Measurements from ENCODE around the gene RNF111. TPM values are rescaled to one million over a fixed set of nuclear protein-coding genes. Genes with fewer than 3 reads are reported as not detected.

RNF111 gene
- total and polyA plus RNA-seq, 2 of the 13 experiments (the other 11 are each of a cell fraction or from before 2014, with no cell fraction given) = 12.1 to 23.1 TPM

DNA sequence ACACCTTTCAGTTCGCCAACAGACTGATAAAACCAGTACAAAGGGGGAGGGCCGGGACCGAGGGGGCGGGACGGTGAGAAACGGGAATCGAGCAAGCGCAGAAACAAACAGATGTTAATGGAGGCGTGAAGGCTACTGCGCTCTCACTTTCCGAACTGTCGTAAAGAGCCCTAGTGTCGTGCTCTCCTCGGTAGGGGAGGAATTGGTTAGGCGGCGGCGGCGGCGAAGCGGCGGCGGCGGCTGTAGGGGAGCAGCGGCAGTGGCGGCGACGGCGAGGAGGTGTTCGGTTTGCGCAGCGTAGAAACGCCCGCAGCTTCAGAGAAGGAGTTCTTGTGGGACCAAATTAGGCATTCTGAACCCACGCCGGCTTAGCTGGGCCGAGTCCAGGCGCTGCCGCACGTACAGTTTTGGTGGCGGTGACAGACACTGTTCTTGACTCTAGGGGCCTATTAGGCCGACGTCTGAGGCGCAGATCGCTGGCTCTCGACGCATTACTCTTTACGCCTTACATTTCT is at the start of gene RNF111 (continued):
- TF ChIP-seq ZSCAN25 (CRISPR knock-in tag; IDR thresholded peaks at IDR 0.05) (no peak), KAT7 (CRISPR knock-in tag; IDR thresholded peaks at IDR 0.05; ENCODE audit: borderline replicate concordance) (no peak; the same call in 1 of the 2 replicates), MBD4 (IDR thresholded peaks at IDR 0.05; ENCODE audit: borderline replicate concordance, low read length) (no peak), NFKBIZ (CRISPR knock-in tag; IDR thresholded peaks at IDR 0.05) (0 out of 2 replicates have a peak, but pooled peaks have one; percentile 21), ZFP37 (CRISPR knock-in tag; IDR thresholded peaks at IDR 0.05; ENCODE audit: borderline replicate concordance) (no peak), ASH2L (IDR thresholded peaks at IDR 0.05; ENCODE audit: insufficient read length, low read depth, low read length) (peak; percentile 97), RAD51 (IDR thresholded peaks at IDR 0.05; ENCODE audit: borderline replicate concordance) (no peak), ZNF713 (CRISPR knock-in tag; IDR thresholded peaks at IDR 0.05) (no peak), IKZF1 (IDR thresholded peaks at IDR 0.05) (no peak), ZNF263 (CRISPR knock-in tag; IDR thresholded peaks at IDR 0.05) (no peak), ARNTL (CRISPR knock-in tag; IDR thresholded peaks at IDR 0.05) (no peak), ZNF598 (CRISPR knock-in tag; IDR thresholded peaks at IDR 0.05; ENCODE audit: borderline replicate concordance) (no peak), CCAR2 (optimal IDR thresholded peaks at IDR 0.05; ENCODE audit: low read depth, low read length) (no peak), ZNF441 (CRISPR knock-in tag; IDR thresholded peaks at IDR 0.05; ENCODE audit: borderline replicate concordance) (no peak), ZSCAN12 (CRISPR knock-in tag; IDR thresholded peaks at IDR 0.05) (no peak)
- TF ChIP-seq, protein P1, sequence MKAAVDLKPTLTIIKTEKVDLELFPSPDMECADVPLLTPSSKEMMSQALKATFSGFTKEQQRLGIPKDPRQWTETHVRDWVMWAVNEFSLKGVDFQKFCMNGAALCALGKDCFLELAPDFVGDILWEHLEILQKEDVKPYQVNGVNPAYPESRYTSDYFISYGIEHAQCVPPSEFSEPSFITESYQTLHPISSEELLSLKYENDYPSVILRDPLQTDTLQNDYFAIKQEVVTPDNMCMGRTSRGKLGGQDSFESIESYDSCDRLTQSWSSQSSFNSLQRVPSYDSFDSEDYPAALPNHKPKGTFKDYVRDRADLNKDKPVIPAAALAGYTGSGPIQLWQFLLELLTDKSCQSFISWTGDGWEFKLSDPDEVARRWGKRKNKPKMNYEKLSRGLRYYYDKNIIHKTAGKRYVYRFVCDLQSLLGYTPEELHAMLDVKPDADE (CRISPR knock-in tag; IDR thresholded peaks at IDR 0.05) = no peak
- TF ChIP-seq, protein P2, sequence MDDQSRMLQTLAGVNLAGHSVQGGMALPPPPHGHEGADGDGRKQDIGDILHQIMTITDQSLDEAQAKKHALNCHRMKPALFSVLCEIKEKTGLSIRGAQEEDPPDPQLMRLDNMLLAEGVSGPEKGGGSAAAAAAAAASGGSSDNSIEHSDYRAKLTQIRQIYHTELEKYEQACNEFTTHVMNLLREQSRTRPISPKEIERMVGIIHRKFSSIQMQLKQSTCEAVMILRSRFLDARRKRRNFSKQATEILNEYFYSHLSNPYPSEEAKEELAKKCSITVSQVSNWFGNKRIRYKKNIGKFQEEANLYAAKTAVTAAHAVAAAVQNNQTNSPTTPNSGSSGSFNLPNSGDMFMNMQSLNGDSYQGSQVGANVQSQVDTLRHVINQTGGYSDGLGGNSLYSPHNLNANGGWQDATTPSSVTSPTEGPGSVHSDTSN (CRISPR knock-in tag; IDR thresholded peaks at IDR 0.05; ENCODE audit: borderline replicate concordance) = no peak
- TF ChIP-seq, protein P3, sequence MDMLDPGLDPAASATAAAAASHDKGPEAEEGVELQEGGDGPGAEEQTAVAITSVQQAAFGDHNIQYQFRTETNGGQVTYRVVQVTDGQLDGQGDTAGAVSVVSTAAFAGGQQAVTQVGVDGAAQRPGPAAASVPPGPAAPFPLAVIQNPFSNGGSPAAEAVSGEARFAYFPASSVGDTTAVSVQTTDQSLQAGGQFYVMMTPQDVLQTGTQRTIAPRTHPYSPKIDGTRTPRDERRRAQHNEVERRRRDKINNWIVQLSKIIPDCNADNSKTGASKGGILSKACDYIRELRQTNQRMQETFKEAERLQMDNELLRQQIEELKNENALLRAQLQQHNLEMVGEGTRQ (IDR thresholded peaks at IDR 0.05; ENCODE audit: low read depth, low read length) = no peak
- TF ChIP-seq, protein P3 (CRISPR knock-in tag; IDR thresholded peaks at IDR 0.05; ENCODE audit: borderline replicate concordance) = no peak
- TF ChIP-seq, protein P4, sequence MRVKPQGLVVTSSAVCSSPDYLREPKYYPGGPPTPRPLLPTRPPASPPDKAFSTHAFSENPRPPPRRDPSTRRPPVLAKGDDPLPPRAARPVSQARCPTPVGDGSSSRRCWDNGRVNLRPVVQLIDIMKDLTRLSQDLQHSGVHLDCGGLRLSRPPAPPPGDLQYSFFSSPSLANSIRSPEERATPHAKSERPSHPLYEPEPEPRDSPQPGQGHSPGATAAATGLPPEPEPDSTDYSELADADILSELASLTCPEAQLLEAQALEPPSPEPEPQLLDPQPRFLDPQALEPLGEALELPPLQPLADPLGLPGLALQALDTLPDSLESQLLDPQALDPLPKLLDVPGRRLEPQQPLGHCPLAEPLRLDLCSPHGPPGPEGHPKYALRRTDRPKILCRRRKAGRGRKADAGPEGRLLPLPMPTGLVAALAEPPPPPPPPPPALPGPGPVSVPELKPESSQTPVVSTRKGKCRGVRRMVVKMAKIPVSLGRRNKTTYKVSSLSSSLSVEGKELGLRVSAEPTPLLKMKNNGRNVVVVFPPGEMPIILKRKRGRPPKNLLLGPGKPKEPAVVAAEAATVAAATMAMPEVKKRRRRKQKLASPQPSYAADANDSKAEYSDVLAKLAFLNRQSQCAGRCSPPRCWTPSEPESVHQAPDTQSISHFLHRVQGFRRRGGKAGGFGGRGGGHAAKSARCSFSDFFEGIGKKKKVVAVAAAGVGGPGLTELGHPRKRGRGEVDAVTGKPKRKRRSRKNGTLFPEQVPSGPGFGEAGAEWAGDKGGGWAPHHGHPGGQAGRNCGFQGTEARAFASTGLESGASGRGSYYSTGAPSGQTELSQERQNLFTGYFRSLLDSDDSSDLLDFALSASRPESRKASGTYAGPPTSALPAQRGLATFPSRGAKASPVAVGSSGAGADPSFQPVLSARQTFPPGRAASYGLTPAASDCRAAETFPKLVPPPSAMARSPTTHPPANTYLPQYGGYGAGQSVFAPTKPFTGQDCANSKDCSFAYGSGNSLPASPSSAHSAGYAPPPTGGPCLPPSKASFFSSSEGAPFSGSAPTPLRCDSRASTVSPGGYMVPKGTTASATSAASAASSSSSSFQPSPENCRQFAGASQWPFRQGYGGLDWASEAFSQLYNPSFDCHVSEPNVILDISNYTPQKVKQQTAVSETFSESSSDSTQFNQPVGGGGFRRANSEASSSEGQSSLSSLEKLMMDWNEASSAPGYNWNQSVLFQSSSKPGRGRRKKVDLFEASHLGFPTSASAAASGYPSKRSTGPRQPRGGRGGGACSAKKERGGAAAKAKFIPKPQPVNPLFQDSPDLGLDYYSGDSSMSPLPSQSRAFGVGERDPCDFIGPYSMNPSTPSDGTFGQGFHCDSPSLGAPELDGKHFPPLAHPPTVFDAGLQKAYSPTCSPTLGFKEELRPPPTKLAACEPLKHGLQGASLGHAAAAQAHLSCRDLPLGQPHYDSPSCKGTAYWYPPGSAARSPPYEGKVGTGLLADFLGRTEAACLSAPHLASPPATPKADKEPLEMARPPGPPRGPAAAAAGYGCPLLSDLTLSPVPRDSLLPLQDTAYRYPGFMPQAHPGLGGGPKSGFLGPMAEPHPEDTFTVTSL (CRISPR knock-in tag; IDR thresholded peaks at IDR 0.05; ENCODE audit: borderline replicate concordance) = no peak
